HG02588 (cell line): Measurements from ENCODE around the gene PCSK2.

Experiments
- ATAC-seq: cut with Tn5 transposase; IDR thresholded peaks from one replicate; pipeline ENCODE4 v1.9.1; 2021; ENCODE audit warnings: mild to moderate bottlenecking, moderate library complexity; ENCODE audit not compliant: unreplicated experiment

PCSK2 gene

DNA sequence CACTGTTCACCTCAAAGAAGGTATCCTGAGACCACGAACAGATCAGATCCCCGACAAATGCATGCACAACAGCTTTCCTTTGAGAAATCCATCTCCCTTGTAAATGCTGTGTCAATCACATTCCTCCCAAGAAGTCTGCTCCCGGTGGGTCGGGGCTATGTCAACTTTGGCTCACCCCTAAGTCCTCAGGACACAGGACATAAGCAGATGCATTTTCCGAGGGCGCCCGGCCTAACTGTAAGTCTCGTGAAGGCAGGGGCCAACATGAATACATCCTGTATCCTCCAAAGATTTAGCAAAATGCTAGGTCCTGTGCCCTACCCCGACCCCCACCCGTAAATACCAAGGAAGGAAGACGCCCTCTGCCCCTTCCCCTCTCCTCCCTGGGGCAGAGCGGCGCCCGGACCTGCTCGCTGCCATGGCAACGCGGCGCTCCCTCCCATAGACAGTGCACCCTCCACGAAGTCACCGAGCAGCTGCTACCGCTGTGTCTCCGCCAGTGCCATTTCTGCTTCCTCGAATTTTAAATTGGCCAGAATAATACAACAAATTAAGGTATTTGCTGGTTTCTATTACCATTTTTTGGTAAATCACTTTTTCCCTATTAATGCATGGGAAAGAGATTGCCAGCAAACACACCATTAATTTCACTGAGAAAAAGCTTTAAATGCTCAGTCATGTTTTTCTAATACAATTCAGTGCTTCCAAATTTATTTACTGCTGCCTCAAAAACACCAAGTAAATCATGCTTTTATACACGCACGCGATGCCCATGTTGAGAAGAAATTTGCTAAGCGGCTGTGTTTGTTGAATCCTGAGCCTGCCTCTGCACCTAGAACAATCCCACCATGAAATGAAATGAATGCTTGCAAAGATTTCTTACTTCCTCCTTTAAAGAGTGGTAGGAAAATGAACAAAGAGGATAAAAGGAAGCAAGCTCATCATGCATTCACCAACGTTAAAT lies 100.6 kb downstream of the PCSK2 start:
- no peak for ATAC-seq

DNA sequence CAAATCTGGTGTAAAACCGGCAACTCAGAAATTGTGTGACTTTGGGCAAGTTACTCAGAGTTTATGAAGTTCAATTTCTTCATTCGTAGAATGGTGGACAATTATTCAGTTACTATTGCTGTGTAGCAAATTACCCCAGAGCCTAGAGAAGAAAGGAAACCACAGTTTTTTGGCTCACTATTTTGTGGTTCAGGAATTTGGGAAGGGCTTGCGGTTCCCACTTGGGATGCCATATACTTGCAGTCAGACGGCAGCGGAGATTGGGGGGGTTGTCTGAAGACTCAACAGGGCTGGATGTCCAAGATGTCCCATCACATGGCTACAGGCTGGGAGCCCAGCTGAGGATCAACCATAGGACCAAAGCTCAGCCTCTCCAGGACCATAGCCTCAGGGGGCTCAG lies 108.1 kb downstream of the PCSK2 start:
- ATAC-seq = no peak

DNA sequence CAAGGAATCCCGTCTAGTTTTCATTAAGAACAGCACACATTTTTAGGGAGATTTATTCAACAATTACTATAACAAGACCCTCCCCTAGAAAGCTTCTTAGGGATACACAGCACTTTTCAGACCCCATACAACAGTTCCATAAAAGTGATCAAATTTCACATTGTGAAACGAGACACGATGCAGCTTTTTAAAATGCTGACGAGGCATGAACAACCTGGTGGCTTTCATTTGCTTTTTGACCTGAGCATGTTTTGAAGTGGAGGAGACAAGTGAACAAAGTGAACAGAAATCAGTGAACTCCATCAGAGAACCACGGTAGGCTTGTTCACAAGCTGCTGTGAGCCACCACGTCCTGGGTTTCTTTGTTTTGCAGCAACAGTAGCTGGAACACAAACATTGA lies 112.2 kb downstream of the PCSK2 start:
- ATAC-seq = no peak

DNA sequence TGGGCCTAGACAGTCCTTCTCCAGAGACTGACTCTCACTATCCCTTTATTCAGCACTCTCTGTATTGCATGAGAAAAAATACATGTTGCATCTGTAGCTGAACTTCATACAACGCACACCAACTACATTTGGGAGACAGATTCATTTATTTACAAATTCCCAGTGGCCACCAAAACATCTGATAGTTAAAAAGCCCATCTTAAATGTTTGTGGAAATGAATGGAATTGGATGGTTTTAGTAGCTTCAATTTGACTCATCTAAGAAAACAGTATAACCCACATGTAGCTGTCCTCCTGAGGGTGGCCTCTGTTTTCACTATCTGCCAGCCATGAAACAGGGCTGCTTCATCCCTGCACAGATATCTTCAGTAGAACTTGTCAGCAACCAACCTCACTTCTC lies 116.3 kb downstream of the PCSK2 start:
- ATAC-seq = no peak

GRCh38 chr20:17343656-17344452 lies 117.0 kb downstream of the PCSK2 start:
- no peak for ATAC-seq

DNA sequence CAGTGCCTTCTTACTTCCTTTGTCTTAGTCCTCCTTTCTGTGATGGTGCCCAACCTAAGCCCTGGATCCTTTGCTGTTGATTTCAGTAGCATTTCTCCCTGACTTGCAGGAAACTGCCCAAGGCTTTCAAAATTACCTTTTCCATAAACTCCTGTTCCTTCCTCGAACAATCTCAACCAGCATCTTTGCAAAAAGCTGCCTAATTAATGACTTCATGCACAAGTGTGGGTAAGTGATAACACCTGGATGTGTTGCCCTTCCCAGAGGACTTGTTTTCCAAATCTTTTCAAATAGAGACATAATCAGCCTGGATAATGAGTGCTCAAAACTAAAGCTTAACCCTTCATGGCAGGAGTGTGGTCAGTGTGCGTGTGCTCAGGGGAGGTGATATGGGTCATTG lies 118.0 kb downstream of the PCSK2 start:
- ATAC-seq = no peak

DNA sequence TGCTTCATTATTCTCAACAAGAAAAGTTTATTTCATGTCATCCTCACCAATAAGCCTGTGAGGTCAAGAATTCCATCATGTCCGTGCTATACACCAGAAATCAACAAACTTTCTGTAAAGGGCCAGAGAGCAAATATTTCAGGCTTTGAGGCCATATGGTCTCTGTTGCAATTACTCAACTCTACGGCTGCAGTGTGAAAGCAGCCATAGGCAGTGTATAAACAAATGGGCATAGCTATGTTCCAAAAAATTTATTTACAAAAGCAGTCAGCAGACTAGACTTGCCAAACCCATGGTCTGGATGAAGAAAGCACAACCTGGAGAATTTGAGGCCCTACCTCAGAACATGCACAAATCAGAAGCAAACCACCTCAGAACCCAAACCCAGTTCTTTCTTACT lies 118.5 kb downstream of the PCSK2 start:
- ATAC-seq = no peak

- ATAC-seq = no peak
These were observed 123.5 kb downstream of the PCSK2 start for GRCh38 chr20:17350321-17350720.

DNA sequence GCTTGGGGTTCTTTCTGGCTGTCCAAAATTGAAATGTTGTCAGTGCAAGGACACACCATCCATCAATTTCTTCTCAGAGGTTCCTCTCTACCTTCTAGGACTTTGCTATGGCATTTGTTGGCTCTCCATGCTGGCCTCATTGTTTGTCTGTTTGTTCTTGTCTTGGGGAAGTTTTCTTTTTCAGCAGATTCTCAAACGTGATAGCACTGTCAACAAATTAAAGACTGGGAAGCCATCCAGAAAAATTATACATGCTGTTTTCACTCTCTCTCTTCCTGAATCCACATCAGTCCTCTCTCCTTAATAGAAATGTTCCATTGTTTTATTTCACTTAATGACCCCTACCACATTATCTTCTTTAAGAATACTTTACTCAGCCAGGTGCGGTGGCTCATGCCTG lies 130.4 kb downstream of the PCSK2 start:
- no peak for ATAC-seq

- ATAC-seq = no peak
These were observed 132.0 kb downstream of the PCSK2 start for GRCh38 chr20:17358854-17359253.

GRCh38 chr20:17364681-17365080 lies 137.8 kb downstream of the PCSK2 start:
- no peak for ATAC-seq

DNA sequence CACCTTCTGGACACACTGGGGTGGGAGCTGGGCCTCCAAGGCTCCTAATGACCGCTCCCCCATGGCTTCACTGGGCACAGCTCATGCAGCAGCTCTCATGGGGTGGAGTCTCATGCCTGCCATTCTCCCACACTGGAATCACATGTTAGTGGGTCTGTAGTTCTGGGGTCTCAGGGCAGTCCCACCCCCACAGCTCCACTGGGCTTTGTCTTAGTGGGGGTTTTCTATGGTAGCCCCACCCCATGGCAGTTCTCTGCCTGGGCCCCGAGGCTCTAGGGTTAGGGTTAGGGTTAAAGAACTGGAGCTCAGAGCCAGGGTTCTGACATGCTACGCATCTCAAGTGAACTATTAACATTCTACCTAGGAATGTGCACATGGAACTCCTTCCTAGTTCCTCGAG lies 139.0 kb downstream of the PCSK2 start:
- ATAC-seq = no peak

GRCh38 chr20:17369506-17369905 lies 142.7 kb downstream of the PCSK2 start:
- ATAC-seq = no peak

- no peak for ATAC-seq
These were observed 146.1 kb downstream of the PCSK2 start for GRCh38 chr20:17372806-17373440.

GRCh38 chr20:17374086-17374485 lies 147.2 kb downstream of the PCSK2 start:
- no peak for ATAC-seq

DNA sequence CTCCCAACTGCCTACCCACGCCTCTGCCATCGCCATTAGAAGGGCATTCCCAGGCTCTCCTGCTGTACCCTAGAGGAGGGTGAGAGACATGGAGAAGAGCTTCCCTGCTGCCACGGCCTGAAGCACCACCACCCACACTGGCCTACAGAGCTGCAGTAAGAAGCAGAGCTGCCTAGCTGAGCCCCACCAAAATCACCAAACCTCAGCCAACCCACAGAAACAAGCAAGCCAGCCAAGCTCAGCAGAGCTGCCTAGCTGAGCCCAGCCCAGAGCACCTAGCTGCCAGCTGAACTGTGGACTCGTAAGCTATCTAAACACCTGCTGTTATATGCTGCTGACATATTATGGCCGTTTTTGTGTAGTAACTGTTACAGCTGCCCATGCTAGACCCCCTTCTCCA lies 149.2 kb downstream of the PCSK2 start:
- no peak for ATAC-seq

GRCh38 chr20:17377231-17377630 lies 150.4 kb downstream of the PCSK2 start:
- ATAC-seq = no peak

GRCh38 chr20:17379651-17380050 lies 152.8 kb downstream of the PCSK2 start:
- no peak for ATAC-seq

DNA sequence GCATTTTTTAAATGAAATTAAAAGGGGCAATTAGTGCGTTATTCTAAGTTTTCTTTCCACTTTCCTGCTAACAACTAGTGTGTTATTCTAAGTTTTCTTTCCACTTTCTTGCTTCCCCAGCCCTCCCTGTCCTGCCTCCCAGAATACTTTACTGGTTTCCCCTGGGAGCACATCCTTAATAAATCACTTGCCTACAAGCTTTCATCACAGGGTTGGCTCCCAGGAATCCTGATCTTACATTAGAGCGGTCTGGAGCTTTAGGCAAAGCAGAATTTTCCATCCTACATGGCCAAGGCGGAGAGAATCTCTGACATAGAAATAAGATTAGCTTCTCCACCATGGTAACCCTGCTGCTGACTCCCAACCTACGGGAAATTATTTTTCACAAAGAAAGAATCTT lies 154.0 kb downstream of the PCSK2 start:
- ATAC-seq = no peak

DNA sequence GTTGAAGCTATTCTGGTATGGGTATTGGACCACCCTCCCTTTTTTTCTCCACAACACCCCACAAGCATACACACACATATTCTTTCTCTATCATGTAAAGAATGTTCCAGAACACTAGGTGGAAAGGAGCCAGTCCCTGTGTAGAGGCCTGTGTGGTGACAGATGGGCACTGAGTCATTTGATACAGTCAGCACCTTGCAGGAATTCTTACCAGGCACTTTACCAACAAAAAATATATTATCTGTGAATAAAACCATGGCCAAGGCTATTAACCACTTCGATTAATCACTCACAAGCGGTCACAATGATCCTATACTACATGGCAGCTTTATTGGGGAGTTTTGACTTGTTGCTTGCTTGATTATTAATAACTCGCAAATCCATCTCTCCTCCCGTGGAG lies 154.9 kb downstream of the PCSK2 start:
- no peak for ATAC-seq

DNA sequence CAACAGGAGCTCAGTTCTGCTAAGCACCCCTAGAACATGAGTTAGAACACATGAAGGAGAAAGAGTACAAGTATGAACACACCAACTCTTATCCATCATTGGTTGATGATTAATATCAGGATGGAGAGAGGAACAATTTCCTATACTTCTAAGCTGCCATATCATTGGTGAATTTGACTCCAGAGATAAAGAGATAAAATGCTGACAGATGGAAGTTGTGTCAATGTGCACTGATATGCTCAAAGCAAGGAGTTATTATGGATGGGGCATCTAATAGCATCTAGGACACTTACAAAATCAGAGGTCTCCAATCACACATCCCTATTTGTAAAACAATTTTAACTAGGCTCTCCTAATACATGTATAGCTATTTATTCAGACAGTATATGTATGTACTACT lies 159.0 kb downstream of the PCSK2 start:
- ATAC-seq = no peak

DNA sequence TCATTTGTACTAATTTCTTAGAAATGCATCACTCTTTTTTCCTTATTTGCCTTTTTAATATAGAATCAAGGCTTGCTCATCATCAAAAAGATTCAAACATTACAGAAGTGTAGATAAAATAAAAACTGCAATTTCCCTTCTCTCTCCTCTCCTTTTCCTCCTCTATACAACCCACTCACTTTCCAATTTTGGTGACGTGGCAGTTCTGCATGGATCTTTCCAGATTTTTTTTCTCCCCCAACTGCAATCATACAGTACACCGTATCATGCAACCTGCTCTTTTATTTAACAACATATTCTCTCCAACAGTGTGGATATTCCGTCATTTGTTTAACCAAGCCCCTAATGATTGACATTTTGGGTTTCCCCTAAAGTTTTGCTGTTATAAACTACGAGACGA lies 163.8 kb downstream of the PCSK2 start:
- no peak for ATAC-seq
